Activated B cell treated with CpG ODN at 0.5 μM for 24 hours (primary cell): Measurements from ENCODE around the gene FMNL2. TPM values are rescaled to one million over a fixed set of nuclear protein-coding genes. Genes with fewer than 3 reads are reported as not detected.

Experiments used
- ATAC-seq: fragments of 200-7000 bp; cut with Tn5 transposase; one replicate; pipeline ENCODE4 v1.10.0; 2021; ENCODE audit warnings: low read depth, mild to moderate bottlenecking, moderate library complexity
- CTCF ChIA-PET: fragments of 350-600 bp; sonication (Branson Sonifier 250); formaldehyde crosslinking; loops from one replicate; lab custom pipeline; 2021; ENCODE audit warnings: antibody characterized with exemption; lab: Charles Lee
- POLR2A ChIA-PET: fragments of 350-600 bp; sonication (Branson Sonifier 250); formaldehyde crosslinking; loops from one replicate; lab custom pipeline; 2021; ENCODE audit warnings: antibody characterized with exemption; lab: Charles Lee
- DNase-seq: peaks from one replicate; pipeline ENCODE4 v3.0.0; 2022
- H3K27ac Mint-ChIP-seq: one replicate; pipeline ENCODE4 v1.8.0; 2020; ENCODE audit warnings: mixed read lengths
- H3K27me3 Mint-ChIP-seq: one replicate; pipeline ENCODE4 v1.8.0; 2021; ENCODE audit warnings: mixed read lengths
- H3K36me3 Mint-ChIP-seq: one replicate; pipeline ENCODE4 v1.8.0; 2021; ENCODE audit warnings: low read depth, mixed read lengths
- H3K4me1 Mint-ChIP-seq: one replicate; pipeline ENCODE4 v1.8.0; 2021; ENCODE audit warnings: mixed read lengths
- H3K4me3 Mint-ChIP-seq: one replicate; pipeline ENCODE4 v1.8.0; 2020; ENCODE audit warnings: mild to moderate bottlenecking, mixed read lengths
- H3K9me3 Mint-ChIP-seq: one replicate; pipeline ENCODE4 v1.8.0; 2020; ENCODE audit warnings: mixed read lengths
- intact Hi-C: fragments of 100-400 bp; cut with micrococcal nuclease; formaldehyde crosslinking; loops from one replicate; pipeline ENCODE4 v1.15.1; 2024
- total RNA-seq: library from RNA; stranded (reverse); gene quantifications from 2 replicates; pipeline ENCODE4 v1.2.3, GENCODE V29; 2022
- TF ChIP-seq, protein P1 (sequence below): fragments of 200-600 bp; IDR thresholded peaks from one replicate; pipeline ENCODE4 v1.8.0; 2022; ENCODE audit warnings: antibody characterized with exemption, mild to moderate bottlenecking

FMNL2 gene
- total RNA-seq, 1 donor from 2014 or later, result 4.0 TPM

DNA sequence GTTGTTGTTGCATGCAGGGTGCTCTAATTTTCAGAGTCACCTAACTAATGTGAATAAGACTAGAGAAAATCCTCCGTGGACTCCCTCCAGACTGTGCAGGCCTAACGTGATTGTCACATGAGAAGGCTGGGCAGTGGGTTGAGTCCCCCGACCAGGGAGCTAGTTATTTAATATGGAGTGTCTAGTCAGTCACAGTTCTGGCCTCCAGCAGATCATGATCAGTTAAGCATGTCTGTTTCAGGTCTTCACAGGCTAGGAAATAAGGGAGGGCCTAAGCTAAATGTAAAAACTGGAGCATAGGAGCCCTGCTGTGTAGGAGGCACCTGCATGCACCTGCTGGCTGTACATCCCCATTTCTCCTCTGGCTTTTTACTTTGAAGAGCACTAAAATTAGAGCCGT, 295.5 kb downstream of the FMNL2 start:
- POLR2A ChIA-PET, result no interaction called here
- Mint-ChIP-seq H3K4me3 (no peak overlapping the region), H3K36me3 (no peaks in the 10 kb centered on the region), H3K9me3 (no peaks in the 10 kb centered on the region), H3K27me3 (no peaks in the 10 kb centered on the region), H3K4me1 (no peaks in the 10 kb centered on the region), H3K27ac (no peak overlapping the region)
- ATAC-seq, result no peak
- intact Hi-C loops, result no loop called here
- TF ChIP-seq, protein P1, sequence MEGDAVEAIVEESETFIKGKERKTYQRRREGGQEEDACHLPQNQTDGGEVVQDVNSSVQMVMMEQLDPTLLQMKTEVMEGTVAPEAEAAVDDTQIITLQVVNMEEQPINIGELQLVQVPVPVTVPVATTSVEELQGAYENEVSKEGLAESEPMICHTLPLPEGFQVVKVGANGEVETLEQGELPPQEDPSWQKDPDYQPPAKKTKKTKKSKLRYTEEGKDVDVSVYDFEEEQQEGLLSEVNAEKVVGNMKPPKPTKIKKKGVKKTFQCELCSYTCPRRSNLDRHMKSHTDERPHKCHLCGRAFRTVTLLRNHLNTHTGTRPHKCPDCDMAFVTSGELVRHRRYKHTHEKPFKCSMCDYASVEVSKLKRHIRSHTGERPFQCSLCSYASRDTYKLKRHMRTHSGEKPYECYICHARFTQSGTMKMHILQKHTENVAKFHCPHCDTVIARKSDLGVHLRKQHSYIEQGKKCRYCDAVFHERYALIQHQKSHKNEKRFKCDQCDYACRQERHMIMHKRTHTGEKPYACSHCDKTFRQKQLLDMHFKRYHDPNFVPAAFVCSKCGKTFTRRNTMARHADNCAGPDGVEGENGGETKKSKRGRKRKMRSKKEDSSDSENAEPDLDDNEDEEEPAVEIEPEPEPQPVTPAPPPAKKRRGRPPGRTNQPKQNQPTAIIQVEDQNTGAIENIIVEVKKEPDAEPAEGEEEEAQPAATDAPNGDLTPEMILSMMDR, result no peak
- CTCF ChIA-PET, result no interaction called here
- DNase-seq, result no peak

DNA sequence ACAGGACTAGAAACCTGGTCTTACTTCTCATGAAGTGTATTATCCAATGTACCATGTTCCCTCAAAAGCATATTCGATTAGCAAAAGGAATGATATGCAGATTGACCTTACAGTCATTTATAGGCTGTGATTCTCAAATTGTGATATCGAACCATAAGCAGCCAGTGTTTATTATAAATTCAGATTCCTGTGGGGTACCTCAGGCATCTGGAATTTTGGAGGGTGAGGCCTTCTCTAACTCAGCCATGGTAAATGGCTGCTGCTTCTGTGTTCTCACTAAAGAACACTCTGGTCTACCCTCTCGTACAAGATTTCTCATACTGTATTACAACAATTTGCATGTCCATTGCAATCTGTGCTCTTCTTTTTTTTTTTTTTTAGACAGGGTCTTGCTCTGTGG, 297.8 kb downstream of the FMNL2 start:
- Mint-ChIP-seq H3K4me1 (no peaks in the 10 kb centered on the region), H3K4me3 (no peak overlapping the region), H3K36me3 (no peaks in the 10 kb centered on the region), H3K9me3 (no peaks in the 10 kb centered on the region), H3K27me3 (no peaks in the 10 kb centered on the region), H3K27ac (no peak overlapping the region)
- TF ChIP-seq, protein P1, result no peak
- ChIA-PET CTCF (interaction anchor here (1.9 kb wide), 1 partner anchor 457 kb away, joined by 9 read pairs; the partner anchor contains the start of gene STAM2), POLR2A (no interaction called here)
- ATAC-seq (no peak), DNase-seq (no peak)
- intact Hi-C loops, result no loop called here

DNA sequence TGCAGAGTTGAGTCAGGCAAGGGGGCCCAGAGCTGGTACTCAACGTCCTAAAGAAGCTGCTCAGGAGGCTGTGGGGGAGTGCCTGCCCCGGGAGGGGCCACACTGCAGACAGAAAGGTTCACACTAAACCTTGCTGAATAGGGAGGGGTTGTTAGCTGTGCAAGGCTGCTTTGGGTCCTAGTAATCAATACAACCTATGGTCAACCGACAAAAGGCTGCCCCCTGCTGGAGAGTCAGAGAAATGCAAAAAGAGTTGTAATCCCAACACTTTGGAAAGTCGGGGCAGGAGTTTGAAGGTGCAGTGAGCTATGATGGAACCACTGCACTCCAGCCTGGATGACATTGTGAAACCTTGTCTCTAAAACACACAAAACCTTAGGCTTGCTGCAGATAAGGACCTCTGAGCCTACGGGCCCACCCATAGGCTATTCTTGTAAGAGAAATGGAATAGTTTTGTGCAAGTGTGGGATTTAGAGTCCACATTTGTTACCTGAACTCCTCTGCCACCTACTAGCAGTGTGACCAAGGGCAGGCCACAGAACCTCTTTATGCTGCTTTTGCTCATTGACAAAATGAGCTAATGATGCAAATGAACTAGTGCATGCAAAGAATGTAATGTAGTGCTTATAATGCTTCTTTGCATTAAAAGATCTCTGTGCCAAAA, 300.8 kb downstream of the FMNL2 start:
- Mint-ChIP-seq H3K27me3 (no peaks in the 10 kb centered on the region), H3K4me1 (no peaks in the 10 kb centered on the region), H3K27ac (no peak overlapping the region), H3K4me3 (no peak overlapping the region), H3K36me3 (no peaks in the 10 kb centered on the region), H3K9me3 (no peaks in the 10 kb centered on the region)
- DNase-seq (peak; percentile 36), ATAC-seq (peak; percentile 70)
- POLR2A ChIA-PET, result interaction anchor here (1.3 to 2.5 kb wide), 2 partner anchors 81 to 460 kb away, joined by 3 to 20 read pairs; partner anchors contain the start of genes PRPF40A and STAM2
- CTCF ChIA-PET, result interaction anchor here (0.6 to 3.3 kb wide), 32 partner anchors 8 to 884 kb away, joined by 3 to 40 read pairs (median 4); partner anchors contain the start of gene STAM2
- TF ChIP-seq, protein P1, result no peak
- intact Hi-C loops, result loop anchor here (1.0 kb wide), 4 partner anchors 300 to 598 kb away; partner anchors contain the start of gene FMNL2

DNA sequence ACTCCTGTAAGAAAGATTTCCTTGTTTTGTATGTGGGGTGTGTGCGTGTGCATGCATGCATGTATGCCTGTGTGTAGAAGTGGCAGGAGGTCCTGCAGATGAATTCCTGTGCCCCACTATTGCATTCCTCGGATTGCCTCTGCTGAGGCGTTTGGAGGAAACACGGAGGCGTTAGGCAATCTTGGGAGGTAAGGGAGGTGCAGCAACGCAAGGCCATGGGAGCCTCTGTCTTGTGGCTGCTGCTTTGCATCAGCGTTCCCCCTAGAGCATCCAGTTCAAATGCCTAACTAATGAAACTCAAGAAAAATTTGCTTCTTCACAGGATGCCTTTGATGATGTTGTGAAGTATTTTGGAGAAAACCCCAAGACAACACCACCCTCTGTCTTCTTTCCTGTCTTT, 302.3 kb downstream of the FMNL2 start:
- CTCF ChIA-PET, result interaction anchor here (2.6 kb wide), 1 partner anchor 462 kb away, joined by 14 read pairs; the partner anchor contains the start of gene STAM2
- intact Hi-C loops, result no loop called here

DNA sequence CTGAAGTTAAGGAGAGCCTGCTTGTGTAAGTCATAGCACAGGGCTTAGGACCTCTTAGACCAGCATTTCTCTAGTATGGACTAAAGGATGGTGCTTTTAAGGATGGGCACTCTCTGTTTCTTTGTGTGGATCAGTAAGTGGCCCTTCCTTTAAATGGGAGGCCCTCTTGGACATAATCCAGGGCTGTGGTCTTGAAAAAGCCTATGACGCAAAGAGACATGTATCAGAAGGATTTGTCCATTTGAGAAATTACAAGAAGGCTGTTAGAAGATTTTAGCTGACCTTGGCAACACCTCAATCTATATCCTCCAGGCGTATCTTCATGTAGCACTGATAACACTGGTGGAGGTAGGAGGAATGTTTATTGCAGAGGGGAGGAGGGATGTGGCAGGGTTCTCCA, 303.1 kb downstream of the FMNL2 start:
- H3K27ac Mint-ChIP-seq, result no peak overlapping the region
- no peaks in the 10 kb centered on the region for H3K9me3 Mint-ChIP-seq
- ChIA-PET POLR2A (no interaction called here), CTCF (interaction anchor here (2.6 kb wide), 1 partner anchor 462 kb away, joined by 14 read pairs; the partner anchor contains the start of gene STAM2)
- DNase-seq (no peak), ATAC-seq (no peak)
- H3K4me3 Mint-ChIP-seq, result no peak overlapping the region
- H3K4me1 Mint-ChIP-seq, result no peaks in the 10 kb centered on the region
- H3K27me3 Mint-ChIP-seq, result no peaks in the 10 kb centered on the region
- TF ChIP-seq, protein P1, result no peak
- no peaks in the 10 kb centered on the region for H3K36me3 Mint-ChIP-seq
- intact Hi-C loops, result no loop called here

More for the DNA sequence above, 302.3 kb downstream of the FMNL2 start:
- Mint-ChIP-seq H3K27ac (no peak overlapping the region), H3K36me3 (no peaks in the 10 kb centered on the region), H3K4me3 (no peak overlapping the region), H3K4me1 (no peaks in the 10 kb centered on the region), H3K9me3 (no peaks in the 10 kb centered on the region), H3K27me3 (no peaks in the 10 kb centered on the region)
- TF ChIP-seq, protein P1, result no peak
- no peak for ATAC-seq
- DNase-seq, result no peak
- POLR2A ChIA-PET, result no interaction called here
